Mesothelial cell of epicardium (in vitro differentiated cells): ENCODE data around the gene RBM4B. TPM values are rescaled to one million over a fixed set of nuclear protein-coding genes. Genes with fewer than 3 reads are reported as not detected.

Source experiments
- DNase-seq, 2 experiments: peaks; one replicate each; pipeline ENCODE4 v3.0.0; 2021; ENCODE audit warnings: low spot score in 2 of 2; ENCODE audit not compliant: unreplicated experiment in 2 of 2
- H3K27ac Mint-ChIP-seq: 2 replicates; pipeline ENCODE4 v1.8.0; 2021; ENCODE audit warnings: mixed read lengths
- H3K27me3 Mint-ChIP-seq: 2 replicates; pipeline ENCODE4 v1.8.0; 2021; ENCODE audit warnings: low read depth, mixed read lengths
- H3K36me3 Mint-ChIP-seq: 2 replicates; pipeline ENCODE4 v1.8.0; 2021; ENCODE audit warnings: mixed read lengths
- H3K4me1 Mint-ChIP-seq: 2 replicates; pipeline ENCODE4 v1.8.0; 2021; ENCODE audit warnings: mixed read lengths
- H3K4me3 Mint-ChIP-seq: 2 replicates; pipeline ENCODE4 v1.8.0; 2021; ENCODE audit warnings: mild to moderate bottlenecking, moderate library complexity, mixed read lengths
- H3K9me3 Mint-ChIP-seq: 2 replicates; pipeline ENCODE4 v1.8.0; 2021; ENCODE audit warnings: mixed read lengths
- total RNA-seq: library from RNA; stranded (reverse); gene quantifications from 3 replicates; pipeline ENCODE4 v1.2.1, GENCODE V29; 2021
- TF ChIP-seq, protein P1 (sequence below): fragments of 200-600 bp; sonication (generic); IDR thresholded peaks from one replicate; pipeline ENCODE4 v1.5.0; 2021; ENCODE audit warnings: antibody characterized with exemption; ENCODE audit not compliant: unreplicated experiment

Gene RBM4B
- total RNA-seq, 1 donor from 2014 or later: 39.6 TPM

GRCh38 chr11:66722745-66723651 is 45.3 kb upstream of the RBM4B start:
- Mint-ChIP-seq H3K4me3 (no peak overlapping the region), H3K9me3 (no peaks in the 10 kb centered on the region)

GRCh38 chr11:66721939-66722338 is 44.3 kb upstream of the RBM4B start:
- H3K36me3 Mint-ChIP-seq: no peaks in the 10 kb centered on the region
- H3K4me3 Mint-ChIP-seq: no peak overlapping the region
- H3K4me1 Mint-ChIP-seq: peaks cover 63% of the 10 kb centered on the region
- TF ChIP-seq, protein P1, sequence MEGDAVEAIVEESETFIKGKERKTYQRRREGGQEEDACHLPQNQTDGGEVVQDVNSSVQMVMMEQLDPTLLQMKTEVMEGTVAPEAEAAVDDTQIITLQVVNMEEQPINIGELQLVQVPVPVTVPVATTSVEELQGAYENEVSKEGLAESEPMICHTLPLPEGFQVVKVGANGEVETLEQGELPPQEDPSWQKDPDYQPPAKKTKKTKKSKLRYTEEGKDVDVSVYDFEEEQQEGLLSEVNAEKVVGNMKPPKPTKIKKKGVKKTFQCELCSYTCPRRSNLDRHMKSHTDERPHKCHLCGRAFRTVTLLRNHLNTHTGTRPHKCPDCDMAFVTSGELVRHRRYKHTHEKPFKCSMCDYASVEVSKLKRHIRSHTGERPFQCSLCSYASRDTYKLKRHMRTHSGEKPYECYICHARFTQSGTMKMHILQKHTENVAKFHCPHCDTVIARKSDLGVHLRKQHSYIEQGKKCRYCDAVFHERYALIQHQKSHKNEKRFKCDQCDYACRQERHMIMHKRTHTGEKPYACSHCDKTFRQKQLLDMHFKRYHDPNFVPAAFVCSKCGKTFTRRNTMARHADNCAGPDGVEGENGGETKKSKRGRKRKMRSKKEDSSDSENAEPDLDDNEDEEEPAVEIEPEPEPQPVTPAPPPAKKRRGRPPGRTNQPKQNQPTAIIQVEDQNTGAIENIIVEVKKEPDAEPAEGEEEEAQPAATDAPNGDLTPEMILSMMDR: no peak
- H3K27me3 Mint-ChIP-seq: peaks cover 15% of the 10 kb centered on the region
- H3K27ac Mint-ChIP-seq: no peak overlapping the region
- DNase-seq: no peak
- no peaks in the 10 kb centered on the region for H3K9me3 Mint-ChIP-seq

More at GRCh38 chr11:66722745-66723651, 45.3 kb upstream of the RBM4B start:
- Mint-ChIP-seq H3K36me3 (no peaks in the 10 kb centered on the region), H3K27me3 (peaks cover 19% of the 10 kb centered on the region), H3K4me1 (peaks cover 57% of the 10 kb centered on the region), H3K27ac (no peak overlapping the region)
- TF ChIP-seq, protein P1: no peak
- DNase-seq: no peak

- H3K9me3 Mint-ChIP-seq: no peaks in the 10 kb centered on the region
- no peak overlapping the region for H3K4me3 Mint-ChIP-seq
- H3K27ac Mint-ChIP-seq: peak overlapping the region; percentile 89
- H3K27me3 Mint-ChIP-seq: peaks cover 7% of the 10 kb centered on the region
- peaks cover 59% of the 10 kb centered on the region for H3K4me1 Mint-ChIP-seq
- TF ChIP-seq, protein P1: no peak
- H3K36me3 Mint-ChIP-seq: no peaks in the 10 kb centered on the region
- no peak for DNase-seq
These were observed 43.3 kb upstream of the RBM4B start for GRCh38 chr11:66720899-66721470.

- peaks cover 52% of the 10 kb centered on the region for H3K4me1 Mint-ChIP-seq
- H3K27me3 Mint-ChIP-seq: peaks cover 2% of the 10 kb centered on the region
- TF ChIP-seq, protein P1: no peak
- H3K27ac Mint-ChIP-seq: peak overlapping the region; percentile 89
- peak; percentile 56 to 67 for DNase-seq
- H3K4me3 Mint-ChIP-seq: peak overlapping the region; percentile 24
- H3K36me3 Mint-ChIP-seq: peaks cover 4% of the 10 kb centered on the region
- H3K9me3 Mint-ChIP-seq: no peaks in the 10 kb centered on the region
These were observed 42.7 kb upstream of the RBM4B start for GRCh38 chr11:66720223-66720898.

- Mint-ChIP-seq H3K36me3 (peaks cover 9% of the 10 kb centered on the region), H3K9me3 (no peaks in the 10 kb centered on the region), H3K27ac (peak overlapping the region; percentile 89), H3K4me1 (peaks cover 50% of the 10 kb centered on the region), H3K27me3 (no peaks in the 10 kb centered on the region), H3K4me3 (peak overlapping the region; percentile 65)
- DNase-seq: no peak
- TF ChIP-seq, protein P1: no peak
These were observed 41.6 kb upstream of the RBM4B start for GRCh38 chr11:66719111-66719872.
